Uterus (tissue), 2 donors: ENCODE data around the gene DPF3.

Source experiments
- CTCF ChIP-seq, 4 experiments: fragments of 200-600 bp in 2 of 4; fragments of 450-650 bp in 2 of 4; sonication (generic) in 2 of 4; IDR thresholded peaks; one replicate each; pipeline ENCODE4 v1.5.1; 2016 to 2019; ENCODE audit warnings: antibody characterized with exemption in 4 of 4, mild to moderate bottlenecking in 2 of 4, moderate library complexity in 1 of 4
- POLR2A ChIP-seq, 2 donors: fragments of 450-650 bp; IDR thresholded peaks; one replicate each; pipeline ENCODE4 v1.6.1; 2016; ENCODE audit warnings: antibody characterized with exemption in 2 of 2, mild to moderate bottlenecking in 1 of 2, moderate library complexity in 1 of 2

GRCh38 chr14:72617391-72618031 is 276.4 kb downstream of the DPF3 start:
- TF ChIP-seq CTCF (IDR thresholded peaks at IDR 0.05) (no peak), POLR2A (IDR thresholded peaks at IDR 0.05) (no peak)
